B cell (primary cell): ENCODE measurements around the gene DUSP1. TPM values are rescaled to one million over a fixed set of nuclear protein-coding genes. Genes with fewer than 3 reads are reported as not detected.

Experiments used
- ATAC-seq: fragments of 200-7000 bp; cut with Tn5 transposase; one replicate; pipeline ENCODE4 v1.10.0; 2021; ENCODE audit warnings: low read depth, mild to moderate bottlenecking, moderate number of reproducible peaks, moderate library complexity
- CTCF ChIA-PET: fragments of 350-600 bp; sonication (Branson Sonifier 250); formaldehyde crosslinking; loops from one replicate; lab custom pipeline; 2021; ENCODE audit warnings: antibody characterized with exemption, inconsistent platforms; lab: Charles Lee
- POLR2A ChIA-PET: fragments of 350-600 bp; sonication (Branson Sonifier 250); formaldehyde crosslinking; loops from one replicate; lab custom pipeline; 2021; ENCODE audit warnings: antibody characterized with exemption; lab: Charles Lee
- DNase-seq: peaks from one replicate; pipeline ENCODE4 v3.0.0; 2013
- H2AFZ ChIP-seq: 2 replicates; pipeline ENCODE4 v1.6.1; 2012; ENCODE audit warnings: mild to moderate bottlenecking, low read depth, low read length; ENCODE audit not compliant: insufficient read depth, poor library complexity, severe bottlenecking
- H3K27ac ChIP-seq, 2 donors: 1 replicate in 1 of 2; 2 replicates in 1 of 2; pipeline ENCODE4 v1.5.1; 2012 to 2013; ENCODE audit warnings: low read length in 2 of 2, mild to moderate bottlenecking in 2 of 2, moderate library complexity in 1 of 2
- H3K27me3 ChIP-seq, 4 experiments: fragments of 200-600 bp in 1 of 4; sonication (generic) in 1 of 4; replicated peaks in 1 of 4; 1 replicate in 2 of 4; 2 replicates in 2 of 4; pipeline versions ENCODE4 v1.6.1 to v1.7.0; 2013 to 2016; ENCODE audit warnings: low read length in 3 of 4, mild to moderate bottlenecking in 2 of 4, mixed read lengths in 1 of 4, moderate library complexity in 1 of 4; ENCODE audit not compliant: insufficient read depth in 4 of 4, control insufficient read depth in 3 of 4; ENCODE audit errors: control extremely low read depth in 1 of 4
- H3K36me3 ChIP-seq, 2 experiments: replicated peaks in 1 of 2; 1 replicate in 1 of 2; 2 replicates in 1 of 2; pipeline versions ENCODE4 v1.6.1 to v1.7.1; 2013; ENCODE audit warnings: low read length in 1 of 2; ENCODE audit not compliant: insufficient read depth in 2 of 2, control insufficient read depth in 1 of 2; ENCODE audit errors: control extremely low read depth in 1 of 2, extremely low read depth in 1 of 2
- H3K4me1 ChIP-seq, 2 donors: fragments of 200-600 bp in 1 of 2; sonication (generic) in 1 of 2; 1 replicate in 1 of 2; 2 replicates in 1 of 2; pipeline versions ENCODE4 v1.5.1 to v1.6.1; 2013 to 2017; ENCODE audit warnings: low read length in 2 of 2; ENCODE audit not compliant: control insufficient read depth in 2 of 2, insufficient read depth in 2 of 2
- H3K4me2 ChIP-seq: replicated peaks from 2 replicates; pipeline ENCODE3; 2012; ENCODE audit warnings: mild to moderate bottlenecking, low read depth, low read length; ENCODE audit not compliant: poor library complexity, severe bottlenecking
- H3K4me3 ChIP-seq, 5 experiments: fragments of 200-600 bp in 1 of 5; sonication (generic) in 1 of 5; 1 replicate in 3 of 5; 2 replicates in 2 of 5; pipeline versions ENCODE4 v1.5.1 to v1.7.0; 2011 to 2016; ENCODE audit warnings: low read length in 4 of 5, mild to moderate bottlenecking in 4 of 5, low read depth in 2 of 5, control low read depth in 1 of 5, moderate library complexity in 1 of 5; ENCODE audit not compliant: insufficient read depth in 1 of 5; ENCODE audit errors: control extremely low read depth in 1 of 5, extremely low read depth in 1 of 5
- H3K79me2 ChIP-seq: fragments of 200-600 bp; sonication (generic); one replicate; pipeline ENCODE4 v1.6.0; 2016; ENCODE audit warnings: low read length; ENCODE audit not compliant: control insufficient read depth, insufficient read depth
- H3K9ac ChIP-seq: fragments of 200-600 bp; sonication (generic); 2 replicates; pipeline ENCODE4 v1.6.1; 2017; ENCODE audit warnings: mild to moderate bottlenecking, low read length, moderate library complexity
- H3K9me3 ChIP-seq, 3 donors: one replicate each; pipeline versions ENCODE4 v1.6.1 to v1.7.1; 2013; ENCODE audit warnings: low read length in 2 of 3; ENCODE audit not compliant: control insufficient read depth in 2 of 3, insufficient read depth in 1 of 3; ENCODE audit errors: control extremely low read depth in 1 of 3
- H4K20me1 ChIP-seq: 2 replicates; pipeline ENCODE4 v1.6.0; 2012; ENCODE audit warnings: mild to moderate bottlenecking, low read length; ENCODE audit not compliant: insufficient read depth, control insufficient read depth, poor library complexity, severe bottlenecking
- H3K27ac Mint-ChIP-seq: one replicate; pipeline ENCODE4 v1.8.0; 2021; ENCODE audit warnings: mixed read lengths
- H3K27me3 Mint-ChIP-seq: one replicate; pipeline ENCODE4 v1.8.0; 2021; ENCODE audit warnings: mixed read lengths
- H3K4me1 Mint-ChIP-seq: one replicate; pipeline ENCODE4 v1.8.0; 2021; ENCODE audit warnings: mixed read lengths
- H3K4me3 Mint-ChIP-seq: one replicate; pipeline ENCODE4 v1.8.0; 2021; ENCODE audit warnings: mixed read lengths
- H3K9me3 Mint-ChIP-seq: one replicate; pipeline ENCODE4 v1.8.0; 2022; ENCODE audit warnings: mixed read lengths; ENCODE audit not compliant: insufficient read depth
- EZH2 ChIP-seq: IDR thresholded peaks from 2 replicates; pipeline ENCODE4 v1.6.1; 2012; ENCODE audit warnings: borderline replicate concordance, low read depth, mild to moderate bottlenecking, moderate library complexity, low read length; ENCODE audit not compliant: insufficient read depth, poor library complexity, severe bottlenecking
- WGBS: methylation state at CpG from one replicate; pipeline ENCODE4 v1.1.5; 2013; ENCODE audit warnings: missing lambda C conversion rate; ENCODE audit not compliant: insufficient coverage; 5-methylcytosine and 5-hydroxymethylcytosine counted together
- intact Hi-C: fragments of 100-400 bp; cut with micrococcal nuclease; formaldehyde crosslinking; loops from one replicate; pipeline ENCODE4 v1.10.0; 2022
- polyA plus RNA-seq: library from polyadenylated mRNA; depleted of rRNA; stranded (reverse); fragments of >200 nt; gene quantifications from 2 replicates; pipeline ENCODE4 v1.2.3, GENCODE V29; 2012
- small RNA-seq: library from RNA; depleted of rRNA; stranded (forward); fragments of <200 nt; gene quantifications from one replicate; pipeline ENCODE3, GENCODE V24; 2012; ENCODE audit warnings: low replicate concordance, low read depth; ENCODE audit not compliant: insufficient read length
- total RNA-seq, 2 donors: library from RNA; stranded (reverse); fragments of 120-200 nt in 1 of 2; gene quantifications; 1 replicate in 1 of 2; 2 replicates in 1 of 2; pipeline versions ENCODE4 v1.2.3 to v1.2.4, GENCODE V29; 2013 to 2022
- TF ChIP-seq, protein P1 (sequence below): fragments of 200-600 bp; IDR thresholded peaks from one replicate; pipeline ENCODE4 v1.8.0; 2022; ENCODE audit warnings: antibody characterized with exemption, mild to moderate bottlenecking

DUSP1 gene
- total and polyA plus RNA-seq, 2 donors (not counting 1 experiment from before 2014, with no cell fraction given), result 71.2 to 4,228 TPM

DNA sequence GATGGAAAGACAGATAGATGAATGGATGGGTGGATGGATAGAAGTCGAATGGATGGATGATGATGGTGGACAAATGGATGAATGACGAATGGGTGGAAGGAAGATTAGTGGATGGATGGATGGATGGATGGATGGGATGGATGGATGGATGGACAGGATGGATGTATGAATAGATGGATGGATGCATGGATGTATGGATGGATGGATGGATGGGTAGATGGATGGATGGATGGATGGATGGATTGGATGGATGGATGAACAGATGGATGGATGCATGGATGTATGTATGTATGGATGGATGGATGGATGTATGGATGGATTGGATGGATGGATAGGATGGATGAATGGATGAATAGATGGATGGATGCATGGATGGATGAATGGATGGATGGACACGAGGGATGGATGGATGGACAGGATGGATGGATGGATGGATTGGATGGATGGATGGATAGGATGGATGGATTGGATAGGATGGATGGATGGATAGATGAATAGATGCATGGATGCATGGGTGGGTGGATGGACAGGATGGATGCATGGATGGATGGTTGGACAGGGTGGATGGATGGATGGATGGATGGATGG lies 52.4 kb downstream of the DUSP1 start:
- WGBS, result 98% methylated on average over 3 of the region's 3 CpGs
- no peaks in the 10 kb centered on the region for H3K27me3 Mint-ChIP-seq
- POLR2A ChIA-PET, result no interaction called here
- Histone ChIP-seq H3K4me3 (no peak overlapping the region), H3K9ac (no peak overlapping the region), H3K79me2 (no peaks in the 10 kb centered on the region), H3K9me3 (no peaks in the 10 kb centered on the region), H3K4me2 (no peak overlapping the region), H2AFZ (no peak overlapping the region), H3K36me3 (no peaks in the 10 kb centered on the region), H3K27me3 (no peaks in the 10 kb centered on the region), H3K4me1 (peaks cover 3% of the 10 kb centered on the region in 2 donors), H3K27ac (no peak overlapping the region), H4K20me1 (no peaks in the 10 kb centered on the region)
- no peak overlapping the region for H3K4me3 Mint-ChIP-seq
- CTCF ChIA-PET, result interaction anchor here (0.9 to 2.2 kb wide), 2 partner anchors 54 to 212 kb away, joined by 4 to 12 read pairs; no protein-coding TSS in a partner anchor
- TF ChIP-seq, protein P1, sequence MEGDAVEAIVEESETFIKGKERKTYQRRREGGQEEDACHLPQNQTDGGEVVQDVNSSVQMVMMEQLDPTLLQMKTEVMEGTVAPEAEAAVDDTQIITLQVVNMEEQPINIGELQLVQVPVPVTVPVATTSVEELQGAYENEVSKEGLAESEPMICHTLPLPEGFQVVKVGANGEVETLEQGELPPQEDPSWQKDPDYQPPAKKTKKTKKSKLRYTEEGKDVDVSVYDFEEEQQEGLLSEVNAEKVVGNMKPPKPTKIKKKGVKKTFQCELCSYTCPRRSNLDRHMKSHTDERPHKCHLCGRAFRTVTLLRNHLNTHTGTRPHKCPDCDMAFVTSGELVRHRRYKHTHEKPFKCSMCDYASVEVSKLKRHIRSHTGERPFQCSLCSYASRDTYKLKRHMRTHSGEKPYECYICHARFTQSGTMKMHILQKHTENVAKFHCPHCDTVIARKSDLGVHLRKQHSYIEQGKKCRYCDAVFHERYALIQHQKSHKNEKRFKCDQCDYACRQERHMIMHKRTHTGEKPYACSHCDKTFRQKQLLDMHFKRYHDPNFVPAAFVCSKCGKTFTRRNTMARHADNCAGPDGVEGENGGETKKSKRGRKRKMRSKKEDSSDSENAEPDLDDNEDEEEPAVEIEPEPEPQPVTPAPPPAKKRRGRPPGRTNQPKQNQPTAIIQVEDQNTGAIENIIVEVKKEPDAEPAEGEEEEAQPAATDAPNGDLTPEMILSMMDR, result no peak
- TF ChIP-seq EZH2, result no peak
- H3K4me1 Mint-ChIP-seq, result peaks cover 10% of the 10 kb centered on the region
- H3K27ac Mint-ChIP-seq, result no peak overlapping the region
- intact Hi-C loops, result no loop called here
- no peak for DNase-seq
- H3K9me3 Mint-ChIP-seq, result no peaks in the 10 kb centered on the region
- ATAC-seq, result no peak

Small RNA genes within 50 kb of the gene (small RNA-seq; reads per million reads assigned to genes)
- not detected for gene AC022217.4
- not detected for gene RF00019

Other genes starting within 250 kb of the DUSP1 start
- 0.12 and 0.17 TPM in 2 replicates for gene NEURL1B, start 129.9 kb downstream of the DUSP1 start, total RNA-seq
- 0.06 and 0.09 TPM in 2 replicates for gene NEURL1B, start 129.9 kb downstream of the DUSP1 start, polyA plus RNA-seq
- gene ERGIC1, start 63.1 kb upstream of the DUSP1 start, total RNA-seq, result 132 and 140 TPM in 2 replicates
- gene ERGIC1, start 63.1 kb upstream of the DUSP1 start, polyA plus RNA-seq, result 72.4 and 86.3 TPM in 2 replicates
- gene RPL26L1, start 188.2 kb upstream of the DUSP1 start, total RNA-seq, result 10.2 and 12.3 TPM in 2 replicates
- gene RPL26L1, start 188.2 kb upstream of the DUSP1 start, polyA plus RNA-seq, result 13.9 and 15.4 TPM in 2 replicates
- gene ATP6V0E1, start 212.6 kb upstream of the DUSP1 start, total RNA-seq, result 116 and 127 TPM in 2 replicates
- 51.3 and 93.8 TPM in 2 replicates for gene ATP6V0E1, start 212.6 kb upstream of the DUSP1 start, polyA plus RNA-seq